ENCODE data around the gene FGFBP3. TPM values are rescaled to one million over a fixed set of nuclear protein-coding genes. Genes with fewer than 3 reads are reported as not detected.
A peak's percentile ranks its signal among the peaks of the same experiment; 100 is the strongest.

Gene FGFBP3
- polyA plus RNA-seq, 3 donors, result 0.30 to 0.45 (median 0.32) TPM

DNA sequence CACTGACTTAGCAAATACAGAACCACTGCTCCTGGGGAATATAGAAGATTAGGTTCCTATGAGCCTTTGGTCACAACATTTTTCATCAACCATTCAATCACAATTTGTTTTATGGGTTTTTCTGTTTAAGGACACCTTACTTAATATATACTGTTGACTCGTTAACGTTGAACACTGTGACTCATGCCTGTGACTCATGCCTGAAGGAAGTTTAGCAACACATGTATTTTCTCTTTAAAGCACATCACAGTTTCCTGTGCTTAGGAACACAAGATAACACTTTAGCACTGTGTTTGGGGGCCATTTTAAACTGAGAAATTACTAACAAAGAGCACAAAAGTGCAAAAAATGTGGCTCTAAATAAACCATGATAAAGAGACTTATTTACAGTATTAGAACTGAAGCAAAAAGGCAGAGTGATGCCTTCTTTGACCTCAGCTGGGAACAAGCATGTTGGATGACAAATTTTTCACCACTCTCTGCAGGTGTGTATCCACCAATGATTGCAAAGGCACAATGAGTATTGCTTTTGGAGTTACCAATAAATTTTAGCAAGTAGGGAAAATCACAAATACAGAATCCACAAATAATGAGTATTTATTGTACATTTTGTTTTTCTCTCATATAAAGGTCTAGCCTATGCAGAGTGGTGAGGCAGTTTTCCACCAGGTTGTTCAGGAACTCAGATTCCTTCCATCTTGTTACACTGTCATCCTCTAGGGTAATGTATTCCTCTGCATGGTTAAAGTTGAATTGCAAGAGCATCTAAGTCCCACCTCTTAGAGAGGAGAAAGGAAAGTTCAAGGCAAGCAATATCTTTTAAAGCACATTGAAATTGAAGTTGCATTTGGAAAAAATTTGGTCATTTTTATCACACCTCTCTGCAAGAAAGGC, 7.3 kb downstream of the FGFBP3 start:
- Histone ChIP-seq H3K36me3 (replicated peaks in 1 of 2; ENCODE audit: control insufficient read depth in 1 of 2, insufficient read depth in 2 of 2, low read length in 2 of 2) (no peaks in the 10 kb centered on the region), H3K27me3 (ENCODE audit: control insufficient read depth in 2 of 2, insufficient read depth in 2 of 2, low read length in 2 of 2) (no peaks in the 10 kb centered on the region), H2AFZ (ENCODE audit: insufficient read depth, low read depth, low read length, poor library complexity, severe bottlenecking) (peak overlapping the region; percentile 81), H3K9me3 (replicated peaks in 1 of 2; ENCODE audit: control insufficient read depth in 1 of 2, insufficient read depth in 1 of 2, low read length in 2 of 2) (no peaks in the 10 kb centered on the region), H3K4me1 (ENCODE audit: control insufficient read depth in 1 of 2, insufficient read depth in 2 of 2, low read length in 2 of 2) (peaks cover 24 to 28% of the 10 kb centered on the region in 2 donors), H3K4me3 (replicated peaks in 1 of 3; ENCODE audit: low read depth in 2 of 3, low read length in 3 of 3) (peak overlapping the region in 1 of 3 experiments; percentile 15), H3K79me2 (ENCODE audit: insufficient read depth, low read length) (no peaks in the 10 kb centered on the region), H4K20me1 (ENCODE audit: insufficient read depth, low read length) (no peaks in the 10 kb centered on the region), H3K9ac (ENCODE audit: insufficient read depth, low read length, poor library complexity, severe bottlenecking) (peak overlapping the region; percentile 38), H3K27ac (ENCODE audit: low read depth in 1 of 2, low read length in 2 of 2) (peak overlapping the region; percentile 7 to 89), H3K4me2 (replicated peaks; ENCODE audit: extremely low read depth, low read length, poor library complexity, severe bottlenecking) (peak overlapping the region; percentile 36)
- Mint-ChIP-seq H3K4me1 (peaks cover 29% of the 10 kb centered on the region), H3K36me3 (peaks cover 3 to 6% of the 10 kb centered on the region in 2 donors), H3K27me3 (ENCODE audit: low read depth in 3 of 3) (no peaks in the 10 kb centered on the region), H3K27ac (peak overlapping the region; percentile 81 to 92 (median 88)), H3K4me3 (peak overlapping the region in 1 of 2 donors; percentile 15), H3K9me3 (peaks cover 0 to 2% (median 0%) of the 10 kb centered on the region in 7 donors)
- TF ChIP-seq, protein P1, sequence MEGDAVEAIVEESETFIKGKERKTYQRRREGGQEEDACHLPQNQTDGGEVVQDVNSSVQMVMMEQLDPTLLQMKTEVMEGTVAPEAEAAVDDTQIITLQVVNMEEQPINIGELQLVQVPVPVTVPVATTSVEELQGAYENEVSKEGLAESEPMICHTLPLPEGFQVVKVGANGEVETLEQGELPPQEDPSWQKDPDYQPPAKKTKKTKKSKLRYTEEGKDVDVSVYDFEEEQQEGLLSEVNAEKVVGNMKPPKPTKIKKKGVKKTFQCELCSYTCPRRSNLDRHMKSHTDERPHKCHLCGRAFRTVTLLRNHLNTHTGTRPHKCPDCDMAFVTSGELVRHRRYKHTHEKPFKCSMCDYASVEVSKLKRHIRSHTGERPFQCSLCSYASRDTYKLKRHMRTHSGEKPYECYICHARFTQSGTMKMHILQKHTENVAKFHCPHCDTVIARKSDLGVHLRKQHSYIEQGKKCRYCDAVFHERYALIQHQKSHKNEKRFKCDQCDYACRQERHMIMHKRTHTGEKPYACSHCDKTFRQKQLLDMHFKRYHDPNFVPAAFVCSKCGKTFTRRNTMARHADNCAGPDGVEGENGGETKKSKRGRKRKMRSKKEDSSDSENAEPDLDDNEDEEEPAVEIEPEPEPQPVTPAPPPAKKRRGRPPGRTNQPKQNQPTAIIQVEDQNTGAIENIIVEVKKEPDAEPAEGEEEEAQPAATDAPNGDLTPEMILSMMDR (IDR thresholded peaks at IDR 0.05), result no peak
- peak; percentile 90 to 97 (median 95) for DNase-seq
- intact Hi-C loops (cut with micrococcal nuclease), result no loop called here
- no CpG with 5 or more reads among the region's 2 CpGs for WGBS (ENCODE audit: insufficient coverage)

DNA sequence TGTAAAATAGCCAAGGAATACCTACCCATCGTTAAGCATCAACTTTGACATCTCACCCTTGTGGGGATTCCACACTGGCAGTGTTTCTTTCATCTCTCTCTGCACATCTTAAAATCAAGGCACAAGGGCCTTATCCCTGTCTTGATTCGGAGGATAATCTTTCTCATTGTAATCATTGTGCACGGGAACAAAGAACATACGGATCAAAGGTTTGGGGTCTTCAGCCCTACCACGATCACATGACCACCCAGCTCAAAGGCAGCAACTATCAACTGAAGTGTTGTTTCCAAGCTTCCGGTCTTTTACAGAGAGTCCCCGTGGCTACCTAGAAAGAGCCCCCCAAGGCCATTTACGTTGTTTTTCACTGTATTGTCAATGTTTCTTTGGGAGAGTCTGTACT, 11.9 kb downstream of the FGFBP3 start:
- no peak overlapping the region for H2AFZ ChIP-seq (ENCODE audit: insufficient read depth, low read depth, low read length, poor library complexity, severe bottlenecking)
- no peaks in the 10 kb centered on the region for H3K27me3 ChIP-seq (ENCODE audit: control insufficient read depth in 2 of 2, insufficient read depth in 2 of 2, low read length in 2 of 2)
- no peaks in the 10 kb centered on the region for H3K27me3 Mint-ChIP-seq (ENCODE audit: low read depth in 3 of 3)
- H3K79me2 ChIP-seq (ENCODE audit: insufficient read depth, low read length), result no peaks in the 10 kb centered on the region
- peaks cover 21 to 24% of the 10 kb centered on the region in 2 donors for H3K4me1 ChIP-seq (ENCODE audit: control insufficient read depth in 1 of 2, insufficient read depth in 2 of 2, low read length in 2 of 2)
- no peak overlapping the region for H3K4me3 ChIP-seq (replicated peaks in 1 of 3; ENCODE audit: low read depth in 2 of 3, low read length in 3 of 3)
- peaks cover 0 to 6% (median 4%) of the 10 kb centered on the region in 7 donors for H3K9me3 Mint-ChIP-seq
- no peak for DNase-seq
- no peaks in the 10 kb centered on the region for H3K36me3 Mint-ChIP-seq
- no peaks in the 10 kb centered on the region for H3K36me3 ChIP-seq (replicated peaks in 1 of 2; ENCODE audit: control insufficient read depth in 1 of 2, insufficient read depth in 2 of 2, low read length in 2 of 2)
- H4K20me1 ChIP-seq (ENCODE audit: insufficient read depth, low read length), result no peaks in the 10 kb centered on the region
- intact Hi-C loops (cut with micrococcal nuclease), result no loop called here
- H3K4me3 Mint-ChIP-seq, result no peak overlapping the region
- H3K4me2 ChIP-seq (replicated peaks; ENCODE audit: extremely low read depth, low read length, poor library complexity, severe bottlenecking), result no peak overlapping the region
- no peaks in the 10 kb centered on the region for H3K9me3 ChIP-seq (replicated peaks in 1 of 2; ENCODE audit: control insufficient read depth in 1 of 2, insufficient read depth in 1 of 2, low read length in 2 of 2)
- H3K9ac ChIP-seq (ENCODE audit: insufficient read depth, low read length, poor library complexity, severe bottlenecking), result no peak overlapping the region
- H3K27ac ChIP-seq (ENCODE audit: low read depth in 1 of 2, low read length in 2 of 2), result no peak overlapping the region
- 61% methylated on average over 3 of the region's 8 CpGs for WGBS (ENCODE audit: insufficient coverage)
- H3K27ac Mint-ChIP-seq, result no peak overlapping the region
- TF ChIP-seq, protein P1 (IDR thresholded peaks at IDR 0.05), result no peak
- H3K4me1 Mint-ChIP-seq, result peaks cover 29% of the 10 kb centered on the region

Data from CD14-positive monocyte (primary cell).